ENCODE data around the gene ALG1L2. TPM values are rescaled to one million over a fixed set of nuclear protein-coding genes. Genes with fewer than 3 reads are reported as not detected.
"Not testable (repeated sequence)": the region's sequence is repeated elsewhere in the genome, so short reads cannot be mapped to it uniquely, and the experiment has no call there.

Gene ALG1L2
- total and polyA plus RNA-seq, 2 of the 8 experiments (the other 6 are each of a cell fraction or from before 2014, with no cell fraction given) = 0.15 to 1.7 TPM

GRCh38 chr3:130146465-130146864, 64.8 kb downstream of the ALG1L2 start:
- H3K4me3 ChIP-seq (ENCODE audit: extremely low read depth in 1 of 4, insufficient read depth in 2 of 4, low read depth in 3 of 4, low read length in 4 of 4); DNase-seq (ENCODE audit: low read depth in 1 of 2, low spot score in 2 of 2); H3K9me3 ChIP-seq (ENCODE audit: insufficient read depth in 2 of 2, low read depth in 1 of 2, low read length in 1 of 2); H3K56ac ChIP-seq (replicated peaks; ENCODE audit: insufficient read length, low read depth, low read length); H4K91ac ChIP-seq (replicated peaks; ENCODE audit: insufficient read length, low read length); H4K20me1 ChIP-seq (replicated peaks in 1 of 2; ENCODE audit: control insufficient read depth in 1 of 2, insufficient read depth in 2 of 2, low read length in 2 of 2); H3K79me2 ChIP-seq (ENCODE audit: control insufficient read depth in 1 of 2, insufficient read depth in 2 of 2, low read length in 2 of 2); H3K18ac ChIP-seq (ENCODE audit: extremely low read depth, low read length); H2BK120ac ChIP-seq (replicated peaks; ENCODE audit: low read depth, low read length); H2BK15ac ChIP-seq (ENCODE audit: low read length); CTCF ChIA-PET (ENCODE audit: partially characterized antibody); FAIRE-seq; H3K4me1 ChIP-seq (replicated peaks in 1 of 4; ENCODE audit: control insufficient read depth in 3 of 4, insufficient read depth in 4 of 4, low read length in 3 of 4); H2AK5ac ChIP-seq (ENCODE audit: low read depth, low read length); H2AFZ ChIP-seq (ENCODE audit: low read length); H3K14ac ChIP-seq (ENCODE audit: insufficient read length); H3K27me3 ChIP-seq (replicated peaks in 1 of 4; ENCODE audit: control insufficient read depth in 3 of 4, extremely low read depth in 1 of 4, insufficient read depth in 3 of 4, low read length in 3 of 4); H3K23me2 ChIP-seq (ENCODE audit: low read depth, low read length); H3K27ac ChIP-seq (ENCODE audit: low read depth, low read length); H4K5ac ChIP-seq (ENCODE audit: insufficient read length, low read depth, low read length); H3K9ac ChIP-seq (replicated peaks in 1 of 4; ENCODE audit: extremely low read depth in 1 of 4, low read depth in 3 of 4, low read length in 3 of 4); H2BK20ac ChIP-seq (ENCODE audit: low read length); H2BK5ac ChIP-seq (ENCODE audit: low read depth, low read length); H3K79me1 ChIP-seq (ENCODE audit: low read depth, low read length); H3K23ac ChIP-seq (ENCODE audit: insufficient read length); H3K36me3 ChIP-seq (ENCODE audit: control insufficient read depth in 2 of 4, insufficient read depth in 4 of 4, low read length in 3 of 4); H4K8ac ChIP-seq (ENCODE audit: extremely low read depth, insufficient read depth, low read length); H3K4me2 ChIP-seq (ENCODE audit: insufficient read depth in 1 of 2, low read depth in 2 of 2, low read length in 2 of 2); POLR2A ChIA-PET (ENCODE audit: partially characterized antibody); H2BK12ac ChIP-seq (ENCODE audit: low read depth, low read length); H3K4ac ChIP-seq (replicated peaks; ENCODE audit: insufficient read length, low read depth, low read length): not testable (repeated sequence)
- 96% methylated on average over 6 of the region's 6 CpGs; no CpG with 5 or more reads in 1 of the 2 experiments for WGBS, 2 experiments (ENCODE audit: extremely low coverage in 1 of 2, insufficient coverage in 1 of 2, insufficient read length in 1 of 2, insufficient replicate concordance in 2 of 2, low coverage in 1 of 2, low lambda C conversion rate in 2 of 2, missing lambda C conversion rate in 1 of 2)

Other genes with a start within 250 kb of the ALG1L2 start
- 21.6 and 27.1 TPM in 2 replicates for gene TMCC1, start 188.1 kb upstream of the ALG1L2 start, total RNA-seq (2021; fragmentation: NEBNext Ultra II Directional; extraction: Animal tissue kit (Norgen Biotek cat#: 25700))
- 8.4 and 10.4 TPM in 2 replicates for gene TMCC1, start 188.1 kb upstream of the ALG1L2 start, polyA plus RNA-seq (2011; rRNA removed)
- gene TRH, start 107.1 kb upstream of the ALG1L2 start, total RNA-seq (2021; fragmentation: NEBNext Ultra II Directional; extraction: Animal tissue kit (Norgen Biotek cat#: 25700)) = not detected in 2 replicates
- gene TRH, start 107.1 kb upstream of the ALG1L2 start, polyA plus RNA-seq (2011; rRNA removed) = 0.03 TPM in 1 of 2 replicates, not detected in the other